Liver (tissue), 3 donors: ENCODE results near the gene FOXN3.

Experiments used
- GABPA ChIP-seq, 2 donors: IDR thresholded peaks in 1 of 2; conservative IDR thresholded peaks in 1 of 2; 2 replicates each; pipeline ENCODE4 v1.6.1; 2016; ENCODE audit warnings: antibody characterized with exemption in 2 of 2, mild to moderate bottlenecking in 1 of 2, moderate library complexity in 1 of 2
- MAX ChIP-seq: IDR thresholded peaks from 2 replicates; pipeline ENCODE4 v1.6.1; 2016; ENCODE audit warnings: antibody characterized with exemption
- RAD21 ChIP-seq, 2 donors: IDR thresholded peaks; 2 replicates each; pipeline ENCODE4 v1.6.1; 2016; ENCODE audit warnings: antibody characterized with exemption in 2 of 2, mild to moderate bottlenecking in 2 of 2
- REST ChIP-seq: IDR thresholded peaks from 2 replicates; pipeline ENCODE4 v1.6.1; 2016; ENCODE audit warnings: antibody characterized with exemption, mild to moderate bottlenecking
- RXRA ChIP-seq, 2 donors: IDR thresholded peaks; 2 replicates each; pipeline ENCODE4 v1.6.1; 2017 to 2018; ENCODE audit warnings: antibody characterized with exemption in 2 of 2, mild to moderate bottlenecking in 1 of 2
- ZBTB33 ChIP-seq: IDR thresholded peaks from 2 replicates; pipeline ENCODE4 v1.6.1; 2016; ENCODE audit warnings: antibody characterized with exemption
- TF ChIP-seq, protein P1 (sequence below): fragments of 150-350 bp; IDR thresholded peaks from 2 replicates; pipeline ENCODE4 v1.5.1; 2017; ENCODE audit warnings: improper control_type of control experiment, low read depth, low read length; ENCODE audit not compliant: missing input control
- donor health status: healthy.
- donor health status: healthy.

- TF ChIP-seq, protein P1, sequence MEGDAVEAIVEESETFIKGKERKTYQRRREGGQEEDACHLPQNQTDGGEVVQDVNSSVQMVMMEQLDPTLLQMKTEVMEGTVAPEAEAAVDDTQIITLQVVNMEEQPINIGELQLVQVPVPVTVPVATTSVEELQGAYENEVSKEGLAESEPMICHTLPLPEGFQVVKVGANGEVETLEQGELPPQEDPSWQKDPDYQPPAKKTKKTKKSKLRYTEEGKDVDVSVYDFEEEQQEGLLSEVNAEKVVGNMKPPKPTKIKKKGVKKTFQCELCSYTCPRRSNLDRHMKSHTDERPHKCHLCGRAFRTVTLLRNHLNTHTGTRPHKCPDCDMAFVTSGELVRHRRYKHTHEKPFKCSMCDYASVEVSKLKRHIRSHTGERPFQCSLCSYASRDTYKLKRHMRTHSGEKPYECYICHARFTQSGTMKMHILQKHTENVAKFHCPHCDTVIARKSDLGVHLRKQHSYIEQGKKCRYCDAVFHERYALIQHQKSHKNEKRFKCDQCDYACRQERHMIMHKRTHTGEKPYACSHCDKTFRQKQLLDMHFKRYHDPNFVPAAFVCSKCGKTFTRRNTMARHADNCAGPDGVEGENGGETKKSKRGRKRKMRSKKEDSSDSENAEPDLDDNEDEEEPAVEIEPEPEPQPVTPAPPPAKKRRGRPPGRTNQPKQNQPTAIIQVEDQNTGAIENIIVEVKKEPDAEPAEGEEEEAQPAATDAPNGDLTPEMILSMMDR, result no peak
- TF ChIP-seq RXRA (IDR thresholded peaks at IDR 0.05) (no peak), RAD21 (IDR thresholded peaks at IDR 0.05) (no peak), GABPA (IDR thresholded peaks at IDR 0.05 in 1 of 2, conservative IDR thresholded peaks at IDR 0.05 in 1 of 2) (no peak), MAX (no peak), ZBTB33 (no peak), REST (no peak)
Observed at GRCh38 chr14:89399594-89400068, 17.4 kb downstream of the FOXN3 start.
